HUES48 (cell line): Measurements from ENCODE around the gene SPATA31A7.
"Not testable (repeated sequence)": the region's sequence is repeated elsewhere in the genome, so short reads cannot be mapped to it uniquely, and the experiment has no call there.

Source experiments
- H3K27ac ChIP-seq: one replicate; pipeline ENCODE4 v1.7.0; 2013; ENCODE audit warnings: low read depth, low read length, inconsistent platforms
- H3K27me3 ChIP-seq: 2 replicates; pipeline ENCODE4 v1.6.1; 2013; ENCODE audit warnings: mild to moderate bottlenecking, low read length; ENCODE audit not compliant: control insufficient read depth, insufficient read depth
- H3K36me3 ChIP-seq: 2 replicates; pipeline ENCODE4 v1.6.1; 2013; ENCODE audit warnings: low read length; ENCODE audit not compliant: control insufficient read depth, insufficient read depth
- H3K4me1 ChIP-seq: 2 replicates; pipeline ENCODE4 v1.6.1; 2013; ENCODE audit warnings: mild to moderate bottlenecking, low read length; ENCODE audit not compliant: control insufficient read depth, insufficient read depth
- H3K4me3 ChIP-seq: 2 replicates; pipeline ENCODE4 v1.5.1; 2013; ENCODE audit warnings: mild to moderate bottlenecking, low read depth, low read length
- H3K9ac ChIP-seq: 2 replicates; pipeline ENCODE4 v1.6.1; 2013; ENCODE audit warnings: mild to moderate bottlenecking, low read depth, low read length, moderate library complexity
- H3K9me3 ChIP-seq: 2 replicates; pipeline ENCODE4 v1.6.1; 2013; ENCODE audit warnings: low read length; ENCODE audit not compliant: control insufficient read depth, insufficient read depth

SPATA31A7 gene

GRCh38 chr9:61189736-61190135 is at the start of gene SPATA31A7:
Gene SPATA31A7, plus strand, starts transcription at chr9:61190036. Its CDS starts 29 bp downstream, at chr9:61190065.
- H3K27ac ChIP-seq, H3K9ac ChIP-seq, H3K36me3 ChIP-seq, H3K4me1 ChIP-seq, H3K4me3 ChIP-seq, H3K9me3 ChIP-seq, H3K27me3 ChIP-seq: not testable (repeated sequence)

DNA sequence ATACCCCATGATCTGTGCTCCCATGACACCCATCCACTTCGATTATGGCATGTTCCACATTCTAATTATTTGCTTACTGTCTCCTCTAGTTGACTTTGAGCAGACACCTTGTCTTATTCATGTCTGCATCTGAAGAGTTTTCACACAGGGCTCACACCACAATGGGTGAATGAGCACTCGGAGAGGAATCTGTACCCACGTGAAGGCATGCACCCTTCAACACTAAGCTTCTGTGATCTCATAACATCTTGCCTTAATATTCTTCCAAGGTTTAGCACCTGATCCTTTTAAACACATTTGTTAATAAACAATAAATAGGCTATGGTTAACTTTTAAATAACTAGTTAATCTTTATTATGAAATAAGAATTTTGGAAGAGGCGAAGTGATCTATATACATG is 36.6 kb downstream of the SPATA31A7 start:
- not testable (repeated sequence) for H3K27ac ChIP-seq, H3K4me3 ChIP-seq, H3K36me3 ChIP-seq, H3K27me3 ChIP-seq, H3K4me1 ChIP-seq, H3K9ac ChIP-seq, H3K9me3 ChIP-seq
